HG02759 (cell line): ENCODE results near the gene EMILIN3.

Source experiments
- ATAC-seq: cut with Tn5 transposase; IDR thresholded peaks from one replicate; pipeline ENCODE4 v1.9.1; 2021; ENCODE audit warnings: mild to moderate bottlenecking, moderate library complexity; ENCODE audit not compliant: unreplicated experiment

EMILIN3 gene, protein sequence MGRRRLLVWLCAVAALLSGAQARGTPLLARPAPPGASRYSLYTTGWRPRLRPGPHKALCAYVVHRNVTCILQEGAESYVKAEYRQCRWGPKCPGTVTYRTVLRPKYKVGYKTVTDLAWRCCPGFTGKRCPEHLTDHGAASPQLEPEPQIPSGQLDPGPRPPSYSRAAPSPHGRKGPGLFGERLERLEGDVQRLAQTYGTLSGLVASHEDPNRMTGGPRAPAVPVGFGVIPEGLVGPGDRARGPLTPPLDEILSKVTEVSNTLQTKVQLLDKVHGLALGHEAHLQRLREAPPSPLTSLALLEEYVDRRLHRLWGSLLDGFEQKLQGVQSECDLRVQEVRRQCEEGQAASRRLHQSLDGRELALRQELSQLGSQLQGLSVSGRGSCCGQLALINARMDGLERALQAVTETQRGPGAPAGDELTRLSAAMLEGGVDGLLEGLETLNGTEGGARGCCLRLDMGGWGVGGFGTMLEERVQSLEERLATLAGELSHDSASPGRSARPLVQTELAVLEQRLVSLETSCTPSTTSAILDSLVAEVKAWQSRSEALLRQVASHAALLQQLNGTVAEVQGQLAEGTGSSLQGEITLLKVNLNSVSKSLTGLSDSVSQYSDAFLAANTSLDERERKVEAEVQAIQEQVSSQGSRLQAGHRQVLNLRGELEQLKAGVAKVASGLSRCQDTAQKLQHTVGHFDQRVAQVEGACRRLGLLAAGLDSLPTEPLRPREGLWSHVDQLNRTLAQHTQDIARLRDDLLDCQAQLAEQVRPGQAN

DNA sequence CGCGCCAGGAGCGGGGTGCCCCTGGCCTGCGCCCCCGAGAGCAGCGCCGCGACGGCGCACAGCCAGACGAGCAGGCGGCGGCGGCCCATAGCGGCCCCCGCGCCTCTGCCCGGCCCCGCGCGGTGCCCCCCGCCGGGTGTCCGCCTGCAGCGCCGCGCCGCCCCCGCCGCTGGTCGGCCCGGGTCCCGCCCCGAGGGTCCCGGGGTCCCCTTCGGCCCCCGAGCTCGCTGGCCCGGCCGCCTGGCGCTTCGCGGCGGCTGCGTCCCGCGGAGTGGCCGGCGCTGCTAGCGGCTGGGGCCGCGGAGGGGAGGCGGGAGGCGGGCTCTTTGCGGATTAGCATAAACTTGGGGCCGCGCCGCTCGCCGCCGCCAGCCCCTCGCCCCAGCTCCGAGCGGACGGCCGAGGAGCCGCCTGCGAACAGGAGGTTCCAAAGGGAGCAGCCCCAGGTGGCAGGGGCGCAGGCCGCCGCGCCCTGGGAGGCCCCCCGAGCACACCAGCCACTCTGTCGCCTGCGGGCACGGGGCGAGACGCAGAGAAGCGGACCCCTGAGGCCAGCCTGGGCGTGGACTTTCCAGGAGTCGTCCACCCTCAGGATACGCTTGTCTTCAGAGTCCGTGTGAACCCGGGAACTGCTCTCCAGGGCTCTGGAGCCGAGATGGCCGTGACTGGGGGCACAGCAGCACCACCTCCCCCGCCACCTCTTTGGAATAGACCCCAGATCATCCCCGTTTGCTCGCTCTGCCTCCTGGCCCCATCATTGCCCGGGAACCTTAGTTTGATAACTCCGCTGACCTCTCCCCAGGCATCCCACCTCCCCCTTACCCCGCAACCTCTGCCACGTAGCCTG, at the start of gene EMILIN3:
Gene EMILIN3 (minus strand): TSS at position 273 of the 847 bp plus-strand sequence. CDS start 184 bp downstream, at position 89.
- ATAC-seq: no peak

GRCh38 chr20:41415191-41415590, 48.6 kb upstream of the EMILIN3 start:
- no peak for ATAC-seq

DNA sequence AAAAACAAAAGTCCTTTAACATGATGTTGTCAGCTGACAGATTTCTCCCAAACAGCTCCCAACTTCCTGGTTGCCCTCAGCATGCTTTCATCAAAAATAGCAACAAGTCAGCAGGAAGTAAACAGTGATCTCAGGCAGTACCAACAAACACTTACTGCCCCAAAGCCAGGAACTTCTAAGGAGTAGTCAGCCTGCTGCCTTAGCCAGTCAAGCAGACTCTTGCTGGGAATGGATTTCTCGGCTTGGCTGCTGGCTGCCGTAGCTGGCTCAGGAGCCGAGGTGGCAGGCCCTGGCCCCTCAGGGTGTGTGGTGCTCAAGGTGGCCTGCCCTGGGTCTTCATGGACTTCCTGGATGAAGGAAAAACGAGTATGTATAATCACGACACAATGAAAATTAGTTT, 46.6 kb upstream of the EMILIN3 start:
- no peak for ATAC-seq

DNA sequence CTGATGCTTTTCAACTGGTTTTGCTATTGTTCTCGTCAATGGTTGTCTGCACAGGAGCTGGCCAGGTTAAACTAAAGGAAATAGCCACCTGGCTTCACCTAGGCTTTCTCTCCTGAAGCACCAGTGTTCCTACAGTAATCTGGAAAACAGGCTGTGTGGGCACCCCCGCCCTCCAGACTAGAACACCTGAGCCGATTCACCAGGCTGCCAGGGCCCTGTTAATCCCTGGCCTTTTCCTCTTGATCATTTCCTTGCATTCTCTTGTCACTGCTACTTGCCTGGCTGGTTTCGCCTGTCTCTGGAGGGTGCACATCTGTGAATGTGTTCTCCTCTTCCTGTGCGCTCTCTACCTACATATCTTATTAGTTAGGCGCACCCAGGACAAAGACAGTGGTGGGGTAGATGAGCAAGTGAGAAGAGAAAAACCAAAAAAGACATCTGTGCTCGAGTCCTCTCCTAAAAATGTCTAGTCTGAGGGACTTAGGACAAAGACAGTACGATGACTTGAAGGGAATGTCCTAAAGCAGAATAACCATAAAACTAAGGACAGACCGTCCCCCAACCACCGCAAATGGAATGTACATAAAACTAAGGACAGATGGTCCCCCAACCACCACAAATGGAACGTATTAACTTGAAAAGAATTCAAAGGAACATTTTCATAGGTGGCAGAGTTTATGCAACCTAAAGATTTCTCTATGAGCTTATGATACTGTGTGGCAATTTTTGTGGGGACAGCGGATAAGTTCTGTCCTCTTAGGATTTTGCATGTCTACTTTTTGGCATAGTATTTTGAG, 45.9 kb upstream of the EMILIN3 start:
- ATAC-seq: no peak

DNA sequence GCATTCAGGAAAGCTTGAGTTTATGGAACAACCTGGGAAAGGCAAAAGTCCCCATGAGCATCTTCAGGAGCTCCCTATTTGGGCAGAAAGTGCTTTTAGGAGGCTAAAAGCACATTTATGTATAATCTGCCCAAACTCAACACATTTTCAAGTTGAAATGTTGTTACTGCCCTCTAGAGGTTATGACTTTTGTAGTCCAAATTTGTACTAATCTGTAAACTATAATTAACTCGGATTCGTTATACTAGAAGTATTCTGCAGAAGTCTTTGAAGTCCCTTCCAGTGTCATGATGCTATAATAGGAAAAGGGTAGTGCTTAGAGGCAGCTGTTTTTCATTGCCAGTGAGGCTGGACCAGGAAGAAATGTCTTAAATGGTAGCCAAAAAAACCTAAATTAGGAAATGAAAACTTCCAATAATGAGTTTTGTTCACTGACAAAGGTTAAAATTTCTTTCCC, 44.8 kb upstream of the EMILIN3 start:
- ATAC-seq: no peak

DNA sequence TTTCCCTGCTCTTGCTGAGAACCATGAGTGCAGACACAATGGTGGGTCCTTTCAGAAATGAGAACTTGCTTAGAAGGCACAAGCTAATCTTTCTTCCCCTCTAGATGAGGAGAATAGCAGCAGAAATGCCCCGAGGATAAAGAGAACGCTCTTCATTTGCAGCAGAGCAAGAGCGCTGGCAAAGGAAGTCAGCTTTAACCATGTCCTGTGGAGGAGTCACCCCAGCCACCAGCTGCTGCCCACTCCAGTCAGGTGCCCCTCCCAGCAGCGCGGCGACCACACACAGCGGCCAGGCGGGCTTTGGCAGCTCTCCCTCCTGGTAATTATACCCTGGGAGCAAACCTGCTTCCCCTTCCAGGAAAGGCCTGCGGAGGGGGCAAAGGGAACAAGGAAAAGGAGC, 42.4 kb upstream of the EMILIN3 start:
- ATAC-seq: no peak

GRCh38 chr20:41408156-41408794, 41.7 kb upstream of the EMILIN3 start:
- ATAC-seq: peak; percentile 88

- no peak for ATAC-seq
These were observed 41.0 kb upstream of the EMILIN3 start for GRCh38 chr20:41407607-41408006.

DNA sequence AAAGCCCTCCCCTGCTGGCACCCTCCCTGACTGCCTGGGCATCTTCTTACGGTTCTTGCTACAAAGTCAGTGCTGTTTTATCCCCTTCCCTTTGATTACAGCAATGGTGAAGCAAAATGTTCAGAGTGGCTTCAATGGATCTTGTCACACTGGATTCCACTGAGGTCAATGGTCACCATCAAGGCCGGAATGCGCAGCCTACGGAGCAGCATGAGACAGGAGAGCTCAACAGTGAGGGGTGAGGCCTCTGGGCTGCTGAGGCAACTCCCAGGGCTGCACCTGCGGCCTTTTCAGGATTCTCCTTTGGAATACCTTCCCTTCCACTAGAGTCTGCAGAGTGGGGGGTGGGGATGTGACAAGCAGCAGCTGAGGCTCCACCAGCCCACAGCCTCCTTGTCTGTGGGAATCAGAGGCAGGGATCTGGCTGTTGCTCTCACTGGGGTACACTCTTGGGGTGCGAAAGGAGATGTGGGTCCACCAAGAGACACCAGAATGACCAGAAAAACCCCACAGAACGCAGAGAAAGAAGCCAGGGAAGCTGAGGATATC, 40.4 kb upstream of the EMILIN3 start:
- no peak for ATAC-seq

DNA sequence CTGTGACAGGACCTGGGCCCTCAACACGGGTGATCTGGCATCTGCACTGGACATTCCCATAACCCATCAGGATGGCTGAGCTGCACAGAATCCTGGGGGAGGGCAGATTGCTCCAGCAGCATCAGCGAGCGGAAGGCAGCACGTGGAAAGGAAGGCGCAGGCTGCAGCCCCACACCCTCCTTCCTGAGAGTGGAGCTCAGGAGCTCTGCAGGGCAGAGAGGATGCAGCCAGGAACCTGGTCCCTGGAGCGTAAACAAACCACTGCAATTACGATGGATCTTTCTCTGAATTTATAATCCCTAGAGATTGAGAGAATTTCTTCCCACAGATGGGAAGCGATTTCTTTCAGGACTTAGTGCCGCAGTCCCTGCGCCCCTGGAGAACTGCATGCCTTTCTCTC, 39.7 kb upstream of the EMILIN3 start:
- ATAC-seq: no peak

GRCh38 chr20:41405436-41405835, 38.8 kb upstream of the EMILIN3 start:
- ATAC-seq: no peak

GRCh38 chr20:41403604-41404003, 37.0 kb upstream of the EMILIN3 start:
- no peak for ATAC-seq

DNA sequence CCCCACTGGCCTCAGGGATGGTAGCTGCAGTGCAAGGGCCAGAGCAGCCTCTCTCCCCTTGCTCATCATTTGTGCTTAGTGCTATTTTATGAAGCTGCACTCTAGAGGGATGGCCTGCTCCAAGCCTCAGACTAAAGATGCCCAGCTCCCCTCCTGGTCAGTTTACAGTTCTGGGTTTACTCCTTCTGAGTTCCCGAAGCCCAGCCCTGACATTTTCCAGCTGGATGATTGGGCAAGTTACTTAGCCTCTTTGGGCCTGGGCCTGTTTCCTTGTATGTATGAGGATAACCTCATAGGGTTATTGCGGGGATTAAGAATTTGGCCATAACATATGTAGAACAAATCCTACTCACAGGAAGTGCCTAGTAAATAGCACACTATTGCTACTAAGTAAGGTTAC, 31.8 kb upstream of the EMILIN3 start:
- ATAC-seq: no peak

DNA sequence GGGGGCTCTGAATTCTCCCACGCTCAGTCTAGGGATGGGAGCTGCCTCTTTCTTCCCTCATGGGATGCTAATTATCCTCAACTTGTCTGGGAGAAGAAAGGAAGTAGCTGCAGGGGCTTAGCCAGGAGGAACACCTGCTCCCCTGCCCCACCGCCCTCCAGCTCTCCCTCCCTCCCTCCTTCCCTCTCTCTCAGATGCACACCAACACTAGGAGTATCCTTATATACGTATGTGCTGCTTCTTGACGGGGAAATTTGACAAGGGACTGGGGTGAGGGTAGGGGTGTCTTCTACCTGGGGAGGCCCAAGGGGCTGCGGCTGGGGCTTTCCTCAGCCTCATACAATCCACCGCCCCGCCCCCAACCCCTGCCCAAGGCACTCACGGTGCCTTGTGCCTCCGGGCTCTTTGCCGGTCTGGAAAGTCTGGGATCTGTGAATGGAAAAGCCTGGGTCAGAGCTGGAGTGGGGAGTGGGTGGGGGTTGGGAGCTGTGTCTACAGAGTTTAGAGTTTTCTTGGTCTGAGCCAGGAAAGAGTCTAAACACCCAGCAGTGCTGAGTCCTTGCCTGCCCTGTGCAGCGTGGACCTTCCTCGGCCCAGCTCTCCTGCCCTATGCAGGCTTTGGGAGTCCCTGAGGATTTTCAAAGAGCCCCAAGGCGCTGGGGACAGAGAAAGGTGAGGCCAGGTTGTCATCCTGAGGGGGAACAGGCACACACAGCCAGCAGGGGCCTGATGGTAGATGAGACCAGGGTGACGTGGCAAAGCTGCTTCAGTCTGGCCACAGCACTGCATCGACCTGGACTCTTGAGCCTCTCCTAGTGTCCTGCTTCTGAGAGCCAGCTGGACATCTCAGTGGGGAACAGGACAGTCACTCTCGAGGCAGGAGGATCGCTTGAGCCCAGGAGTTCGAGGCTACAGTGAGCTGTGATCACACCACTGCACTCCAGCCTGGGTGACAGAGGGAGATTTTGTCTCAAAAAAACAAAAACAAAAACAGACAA, 29.3 kb upstream of the EMILIN3 start:
- ATAC-seq: no peak

- no peak for ATAC-seq
These were observed 28.5 kb upstream of the EMILIN3 start for GRCh38 chr20:41394931-41395666.

DNA sequence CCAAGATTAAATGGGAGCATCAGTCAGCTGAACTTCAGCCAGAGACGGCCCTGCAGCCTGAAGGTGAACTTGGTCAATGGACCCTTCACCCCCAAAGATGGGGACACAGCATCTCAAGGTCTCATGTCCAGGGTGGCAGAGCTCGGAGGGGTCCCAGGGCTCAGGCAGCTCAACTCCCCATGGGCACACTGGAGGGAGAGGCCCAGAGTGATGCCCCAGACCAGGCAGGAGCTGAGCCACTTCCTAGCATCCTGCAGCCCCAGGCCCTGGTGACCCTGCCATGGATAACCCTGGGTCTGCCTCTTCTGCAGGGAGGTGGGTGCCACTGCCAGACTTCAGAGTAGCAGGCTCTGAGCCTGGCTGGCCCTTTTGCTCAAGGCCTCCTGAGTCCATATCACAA, 27.5 kb upstream of the EMILIN3 start:
- no peak for ATAC-seq

GRCh38 chr20:41393705-41394066, 27.1 kb upstream of the EMILIN3 start:
- ATAC-seq: no peak
